Measurements from ENCODE around the gene HYAL3. TPM values are rescaled to one million over a fixed set of nuclear protein-coding genes. Genes with fewer than 3 reads are reported as not detected.

The HYAL3 gene
- total and polyA plus RNA-seq, 2 experiments from 2014 or later, result 2.4 to 7.1 TPM

GRCh38 chr3:50263478-50264382, 35.5 kb downstream of the HYAL3 start:
- no peaks in the 10 kb centered on the region for H3K79me2 ChIP-seq (replicated peaks; ENCODE audit: insufficient read depth)
- no peaks in the 10 kb centered on the region for H3K9me2 ChIP-seq (ENCODE audit: insufficient read depth)
- Mint-ChIP-seq H3K9me3 (no peaks in the 10 kb centered on the region), H3K36me3 (ENCODE audit: low read depth) (peaks cover 10% of the 10 kb centered on the region), H3K27me3 (ENCODE audit: insufficient read depth, low read depth, poor library complexity) (peaks cover 29% of the 10 kb centered on the region), H3K4me3 (peak overlapping the region; percentile 51; the same call in 2 of the 3 replicates), H3K4me1 (peaks cover 60% of the 10 kb centered on the region), H3K27ac (peak overlapping the region; percentile 95)
- no peak overlapping the region for H2AFZ ChIP-seq
- H3K4me3 ChIP-seq, result peak overlapping the region; percentile 1; the same call in 1 of the 2 replicates
- H3F3A ChIP-seq (replicated peaks; ENCODE audit: low read depth), result peaks cover 25% of the 10 kb centered on the region
- ATAC-seq, result no peak
- TF ChIP-seq EZH2 (IDR thresholded peaks at IDR 0.05; ENCODE audit: low read depth, unreplicated experiment), result no peak
- no peaks in the 10 kb centered on the region; the same call in 1 of the 2 replicates for H4K20me1 ChIP-seq (replicated peaks; ENCODE audit: insufficient read depth)
- H3K4me2 ChIP-seq, result peak overlapping the region; percentile 16
- H3K27me3 ChIP-seq (ENCODE audit: insufficient read depth), result no peaks in the 10 kb centered on the region
- no peaks in the 10 kb centered on the region for H3K36me3 ChIP-seq (ENCODE audit: insufficient read depth)
- peaks cover 55% of the 10 kb centered on the region for H3K4me1 ChIP-seq (ENCODE audit: insufficient read depth)
- DNase-seq (ENCODE audit: low spot score), result no peak
- peak overlapping the region; percentile 89 for H3K27ac ChIP-seq (ENCODE audit: low read depth)

- H3K4me1 Mint-ChIP-seq, result peaks cover 52% of the 10 kb centered on the region
- Histone ChIP-seq H3K4me1 (ENCODE audit: insufficient read depth) (peaks cover 46% of the 10 kb centered on the region), H3K4me2 (no peak overlapping the region), H3K9me2 (ENCODE audit: insufficient read depth) (no peaks in the 10 kb centered on the region), H3K27me3 (ENCODE audit: insufficient read depth) (no peaks in the 10 kb centered on the region), H4K20me1 (replicated peaks; ENCODE audit: insufficient read depth) (no peaks in the 10 kb centered on the region; the same call in 1 of the 2 replicates), H3K27ac (ENCODE audit: low read depth) (no peak overlapping the region), H2AFZ (no peak overlapping the region), H3K4me3 (no peak overlapping the region), H3K79me2 (replicated peaks; ENCODE audit: insufficient read depth) (no peaks in the 10 kb centered on the region), H3F3A (replicated peaks; ENCODE audit: low read depth) (peaks cover 28% of the 10 kb centered on the region), H3K36me3 (ENCODE audit: insufficient read depth) (no peaks in the 10 kb centered on the region; the same call in 1 of the 2 replicates)
- H3K9me3 Mint-ChIP-seq, result no peaks in the 10 kb centered on the region
- peaks cover 27% of the 10 kb centered on the region for H3K27me3 Mint-ChIP-seq (ENCODE audit: insufficient read depth, low read depth, poor library complexity)
- DNase-seq (ENCODE audit: low spot score), result no peak
- peaks cover 19% of the 10 kb centered on the region for H3K36me3 Mint-ChIP-seq (ENCODE audit: low read depth)
- H3K4me3 Mint-ChIP-seq, result no peak overlapping the region; the same call in 2 of the 3 replicates
- ATAC-seq, result no peak
- H3K27ac Mint-ChIP-seq, result peak overlapping the region; percentile 9; the same call in 1 of the 2 replicates
- TF ChIP-seq ZNF331 (CRISPR knock-in tag; IDR thresholded peaks at IDR 0.05; ENCODE audit: low read depth) (no peak), JUNB (IDR thresholded peaks at IDR 0.05; ENCODE audit: unreplicated experiment) (no peak), ZNF462 (CRISPR knock-in tag; IDR thresholded peaks at IDR 0.05) (no peak), EZH2phosphoT487 (IDR thresholded peaks at IDR 0.05; ENCODE audit: unreplicated experiment) (no peak), ZNF114 (CRISPR knock-in tag; IDR thresholded peaks at IDR 0.05) (no peak), REST (IDR thresholded peaks at IDR 0.05; ENCODE audit: unreplicated experiment) (no peak), ETS1 (IDR thresholded peaks at IDR 0.05) (no peak), NANOG (IDR thresholded peaks at IDR 0.05; ENCODE audit: borderline replicate concordance) (no peak), CREB1 (CRISPR knock-in tag; IDR thresholded peaks at IDR 0.05; ENCODE audit: low read depth) (no peak)
Measured at GRCh38 chr3:50262778-50263177, 36.4 kb downstream of the HYAL3 start.

All from GM23338 (cell line).